GM19328 (cell line): ENCODE results near the gene C9orf50.

Source experiments
- ATAC-seq: cut with Tn5 transposase; IDR thresholded peaks from one replicate; pipeline ENCODE4 v1.9.1; 2021; ENCODE audit warnings: mild to moderate bottlenecking, moderate library complexity; ENCODE audit not compliant: unreplicated experiment

Gene C9orf50

GRCh38 chr9:129572517-129572916, 48.4 kb downstream of the C9orf50 start:
- ATAC-seq = no peak

- no peak for ATAC-seq
These were observed 48.9 kb downstream of the C9orf50 start for GRCh38 chr9:129572052-129572425.

- ATAC-seq = no peak
These were observed 49.4 kb downstream of the C9orf50 start for GRCh38 chr9:129571298-129572051.

- ATAC-seq = no peak
These were observed 50.2 kb downstream of the C9orf50 start for GRCh38 chr9:129570450-129571297.

- ATAC-seq = no peak
These were observed 51.1 kb downstream of the C9orf50 start for GRCh38 chr9:129569502-129570449.

GRCh38 chr9:129568560-129569501, 52.1 kb downstream of the C9orf50 start:
- no peak for ATAC-seq

GRCh38 chr9:129567842-129568559, 52.9 kb downstream of the C9orf50 start:
- ATAC-seq = no peak

GRCh38 chr9:129567329-129567728, 53.6 kb downstream of the C9orf50 start:
- no peak for ATAC-seq

- ATAC-seq = no peak
These were observed 54.2 kb downstream of the C9orf50 start for GRCh38 chr9:129566563-129567266.

- ATAC-seq = no peak
These were observed 58.0 kb downstream of the C9orf50 start for GRCh38 chr9:129562917-129563316.

GRCh38 chr9:129562514-129562913, 58.4 kb downstream of the C9orf50 start:
- ATAC-seq = no peak
